Activated naive CD8-positive, alpha-beta T cell treated with anti-CD3 and anti-CD28 coated beads for 36 hours (primary cell): Measurements from ENCODE around the gene ANGPTL8. TPM values are rescaled to one million over a fixed set of nuclear protein-coding genes. Genes with fewer than 3 reads are reported as not detected.

Experiments
- DNase-seq: peaks from one replicate; pipeline ENCODE4 v3.0.0; 2021
- H3K27ac Mint-ChIP-seq: one replicate; pipeline ENCODE4 v1.8.0; 2022; ENCODE audit warnings: mild to moderate bottlenecking, moderate library complexity, mixed read lengths
- H3K27me3 Mint-ChIP-seq: one replicate; pipeline ENCODE4 v1.8.0; 2022; ENCODE audit warnings: mild to moderate bottlenecking, mixed read lengths
- H3K36me3 Mint-ChIP-seq: one replicate; pipeline ENCODE4 v1.8.0; 2021; ENCODE audit warnings: mild to moderate bottlenecking, mixed read lengths
- H3K4me1 Mint-ChIP-seq: one replicate; pipeline ENCODE4 v1.8.0; 2021; ENCODE audit warnings: mixed read lengths
- H3K4me3 Mint-ChIP-seq: one replicate; pipeline ENCODE4 v1.8.0; 2022; ENCODE audit warnings: mild to moderate bottlenecking, moderate library complexity, mixed read lengths
- H3K9me3 Mint-ChIP-seq: one replicate; pipeline ENCODE4 v1.8.0; 2022; ENCODE audit warnings: mixed read lengths
- total RNA-seq, 2 experiments: library from RNA; stranded (reverse); gene quantifications; one replicate each; pipeline ENCODE4 v1.2.3, GENCODE V29; 2021

Gene ANGPTL8
- total RNA-seq, 2 experiments from 2014 or later = not detected

DNA sequence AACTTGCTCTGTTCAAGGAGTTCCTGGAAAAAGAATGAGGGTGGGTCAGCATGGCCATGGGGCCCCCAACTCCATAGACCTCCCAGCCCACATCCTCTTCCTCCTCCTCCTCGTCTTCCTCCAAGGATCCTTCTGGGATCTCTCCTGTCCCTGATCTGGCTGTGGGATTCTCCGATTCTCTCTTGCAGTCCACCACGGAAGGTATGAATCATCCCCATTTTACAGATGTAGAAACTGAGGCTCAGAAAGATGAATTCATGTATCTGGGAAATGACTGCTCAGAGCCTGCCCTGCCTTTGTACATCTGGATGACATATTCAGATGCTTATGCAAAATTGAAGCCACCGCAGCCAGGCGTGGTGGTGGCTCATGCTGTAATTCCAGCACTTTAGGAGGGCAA, 39.9 kb upstream of the ANGPTL8 start:
- no peak overlapping the region for H3K4me3 Mint-ChIP-seq
- peaks cover 38% of the 10 kb centered on the region for H3K27me3 Mint-ChIP-seq
- no peaks in the 10 kb centered on the region for H3K36me3 Mint-ChIP-seq
- peaks cover 8% of the 10 kb centered on the region for H3K4me1 Mint-ChIP-seq
- H3K9me3 Mint-ChIP-seq = no peaks in the 10 kb centered on the region
- H3K27ac Mint-ChIP-seq = no peak overlapping the region
- no peak for DNase-seq

DNA sequence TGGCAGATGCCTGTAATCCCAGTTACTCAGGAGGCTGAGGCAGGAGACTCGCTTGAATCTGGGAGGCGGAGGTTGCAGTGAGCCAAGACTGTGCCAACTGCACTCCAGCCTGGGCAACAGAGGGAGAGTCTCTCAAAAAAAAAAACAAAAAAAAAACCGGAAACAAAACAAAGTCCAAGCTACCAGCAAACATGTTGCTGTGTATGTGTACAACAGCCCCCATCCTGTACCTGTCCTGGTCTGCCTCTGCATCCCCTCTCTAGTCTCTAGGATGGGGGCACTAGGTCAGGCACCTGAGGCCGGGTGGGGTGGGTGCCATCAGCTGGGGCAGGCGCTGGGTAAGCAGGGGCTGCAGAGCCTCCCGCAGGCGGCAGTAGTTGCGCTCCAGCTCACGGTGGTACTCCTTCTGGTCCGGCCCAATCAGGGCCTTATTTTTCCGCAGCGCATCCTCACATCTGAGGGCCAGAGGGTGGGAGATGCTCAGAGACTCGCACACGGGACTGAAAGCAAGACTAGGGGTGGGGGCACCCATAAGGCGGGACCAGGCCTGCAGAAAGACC, 39.3 kb upstream of the ANGPTL8 start:
- Mint-ChIP-seq H3K4me3 (no peak overlapping the region), H3K27ac (no peak overlapping the region), H3K4me1 (peaks cover 8% of the 10 kb centered on the region), H3K27me3 (peaks cover 43% of the 10 kb centered on the region), H3K9me3 (no peaks in the 10 kb centered on the region), H3K36me3 (no peaks in the 10 kb centered on the region)
- DNase-seq = no peak

DNA sequence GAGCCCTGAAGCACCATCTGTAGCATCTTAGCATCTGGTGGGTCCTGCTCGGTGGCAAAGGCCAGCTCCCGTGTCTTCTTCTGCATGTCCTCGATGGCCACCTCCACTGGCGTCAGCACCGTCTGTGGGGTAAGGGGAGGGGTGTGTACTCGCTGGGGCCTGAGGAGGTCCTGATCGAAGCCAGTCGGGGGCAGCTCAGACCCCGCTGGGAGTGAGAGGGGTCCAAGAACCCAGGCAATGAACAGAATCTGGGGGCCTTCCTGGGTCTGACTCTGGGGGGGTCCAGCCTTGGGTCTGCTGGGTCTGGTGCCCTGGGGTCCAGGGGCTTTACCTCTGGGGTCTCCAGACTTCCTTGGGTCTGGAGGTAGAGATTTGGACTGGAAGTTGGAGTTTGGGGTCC, 38.5 kb upstream of the ANGPTL8 start:
- Mint-ChIP-seq H3K36me3 (no peaks in the 10 kb centered on the region), H3K4me1 (peaks cover 5% of the 10 kb centered on the region), H3K4me3 (no peak overlapping the region), H3K27me3 (peaks cover 40% of the 10 kb centered on the region), H3K9me3 (no peaks in the 10 kb centered on the region), H3K27ac (no peak overlapping the region)
- no peak for DNase-seq

DNA sequence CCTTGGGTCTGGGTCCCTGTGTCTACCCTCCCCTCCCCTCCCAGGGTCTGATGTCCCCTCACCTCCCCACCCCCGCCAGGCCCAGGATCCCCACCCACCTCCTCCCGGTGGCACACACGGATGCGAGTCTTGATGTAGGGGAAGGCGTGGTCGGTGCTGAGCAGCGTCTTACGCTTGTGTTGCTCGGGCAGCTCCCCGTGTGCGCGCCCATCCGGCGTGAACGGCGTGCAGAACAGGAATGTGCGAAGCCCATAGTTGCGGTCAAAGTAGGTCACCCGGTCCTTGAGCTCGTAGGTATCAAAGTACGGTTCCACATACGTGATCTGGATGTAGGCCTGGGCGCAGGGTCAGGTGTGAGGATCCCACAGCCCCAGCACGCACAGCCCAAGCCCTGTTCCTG, 37.6 kb upstream of the ANGPTL8 start:
- H3K4me1 Mint-ChIP-seq = peaks cover 3% of the 10 kb centered on the region
- H3K4me3 Mint-ChIP-seq = no peak overlapping the region
- no peaks in the 10 kb centered on the region for H3K36me3 Mint-ChIP-seq
- H3K27ac Mint-ChIP-seq = no peak overlapping the region
- H3K9me3 Mint-ChIP-seq = no peaks in the 10 kb centered on the region
- H3K27me3 Mint-ChIP-seq = peaks cover 33% of the 10 kb centered on the region
- DNase-seq = no peak

DNA sequence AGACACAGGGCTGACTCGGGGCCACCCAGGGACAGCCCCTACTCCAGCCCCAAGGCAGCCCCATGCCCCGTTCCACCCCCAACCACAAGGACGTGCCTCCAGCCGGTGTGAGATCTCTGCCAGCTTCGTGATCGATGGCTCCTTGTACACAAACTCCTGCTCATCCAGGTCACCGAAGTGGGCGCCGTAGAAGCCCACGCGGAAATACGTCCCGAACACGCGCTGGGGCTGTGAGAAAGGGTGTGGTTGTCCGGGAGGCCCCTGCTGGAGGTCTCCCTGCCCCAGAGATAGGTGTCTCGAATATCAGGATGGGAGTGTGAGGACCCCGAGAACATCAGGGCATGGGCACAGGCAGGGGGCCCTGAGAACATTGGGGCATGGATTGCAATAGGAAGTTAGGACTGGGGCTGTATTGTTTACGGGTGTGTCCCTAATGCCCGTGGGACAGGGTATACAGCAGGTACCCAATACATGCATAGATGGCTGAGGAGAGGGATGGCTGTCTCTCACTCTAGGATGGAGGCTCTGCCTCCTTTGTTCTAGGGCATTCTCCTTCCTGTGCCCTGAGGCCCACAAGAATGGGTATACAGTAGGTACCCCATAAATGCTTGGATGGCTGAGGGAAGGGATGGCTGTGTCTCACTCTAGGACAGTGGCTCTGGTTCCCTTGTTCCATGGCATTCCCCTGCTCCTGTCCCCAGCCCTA, 36.8 kb upstream of the ANGPTL8 start:
- Mint-ChIP-seq H3K27ac (no peak overlapping the region), H3K36me3 (no peaks in the 10 kb centered on the region), H3K4me1 (peaks cover 3% of the 10 kb centered on the region), H3K4me3 (no peak overlapping the region), H3K27me3 (peaks cover 33% of the 10 kb centered on the region), H3K9me3 (no peaks in the 10 kb centered on the region)
- no peak for DNase-seq

DNA sequence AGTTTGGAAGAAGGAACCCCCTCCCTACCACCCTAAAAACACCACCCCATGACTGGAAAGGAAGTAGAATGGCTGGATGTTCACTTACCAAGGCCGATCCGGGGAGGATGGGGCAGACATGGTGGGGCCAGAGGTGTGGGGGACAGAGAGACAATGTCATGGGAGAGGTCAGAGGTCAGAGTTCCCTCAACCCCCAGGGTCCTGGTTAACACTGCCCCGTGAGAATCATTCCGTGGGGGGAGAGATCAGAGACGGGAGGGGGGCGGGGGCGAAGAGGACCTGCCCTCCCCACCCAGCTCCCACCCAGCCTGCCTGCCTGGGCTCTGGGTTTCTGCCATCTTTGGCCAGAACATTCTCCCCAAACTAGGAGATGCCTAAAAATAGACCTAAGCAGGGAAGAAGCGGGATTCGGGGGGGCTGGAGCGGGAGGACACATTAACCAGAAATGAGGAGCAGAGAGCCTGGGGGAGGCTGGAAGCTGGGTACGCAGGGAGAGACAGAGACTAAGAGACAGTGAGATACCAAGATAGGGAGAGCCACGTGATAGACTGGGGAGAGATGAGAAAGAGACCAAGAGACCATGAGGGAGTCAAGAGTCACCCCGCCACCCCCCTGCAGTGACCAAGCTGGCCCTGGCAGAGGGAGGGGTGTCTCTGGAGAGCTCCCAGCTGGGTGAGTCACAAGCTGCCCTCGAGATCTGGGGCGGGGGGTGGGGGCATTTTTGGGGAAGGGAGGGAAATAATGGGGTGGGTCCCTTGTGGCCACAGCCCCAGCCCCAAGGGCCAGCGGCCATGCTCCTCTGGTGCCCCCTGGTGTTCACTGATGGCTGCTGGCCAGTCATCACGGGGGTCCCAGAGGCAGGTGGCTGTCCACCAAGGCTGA, 36.0 kb upstream of the ANGPTL8 start:
- H3K27me3 Mint-ChIP-seq = peaks cover 33% of the 10 kb centered on the region
- H3K36me3 Mint-ChIP-seq = no peaks in the 10 kb centered on the region
- no peak overlapping the region for H3K27ac Mint-ChIP-seq
- peak; percentile 23 for DNase-seq
- no peaks in the 10 kb centered on the region for H3K9me3 Mint-ChIP-seq
- no peaks in the 10 kb centered on the region for H3K4me1 Mint-ChIP-seq
- no peak overlapping the region for H3K4me3 Mint-ChIP-seq

DNA sequence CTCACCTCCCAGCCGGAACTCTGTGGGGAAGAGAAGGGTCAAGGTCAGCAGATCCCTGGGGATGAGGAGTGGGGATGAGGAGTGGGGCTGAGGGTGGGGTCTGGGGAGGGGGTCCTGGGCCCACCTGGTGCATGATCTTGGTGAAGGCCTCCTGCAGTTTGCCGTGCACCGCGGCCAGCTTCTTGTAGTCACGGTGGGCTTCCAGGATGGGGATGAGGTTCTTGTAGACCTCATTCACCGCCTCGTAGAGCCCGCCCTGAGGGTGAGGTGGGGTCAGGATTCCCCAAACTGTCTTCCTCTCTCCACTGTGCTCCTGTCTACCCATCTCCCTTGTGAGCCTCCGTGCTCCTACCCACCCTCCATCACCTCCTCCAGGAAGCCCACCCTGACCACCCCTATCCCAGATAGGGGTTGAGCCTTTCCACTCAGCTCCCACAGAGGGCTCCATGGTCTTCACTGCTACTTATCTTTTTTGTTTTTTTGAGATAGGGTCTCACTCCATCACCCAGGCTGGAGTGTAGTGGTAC, 35.3 kb upstream of the ANGPTL8 start:
- DNase-seq = no peak
- Mint-ChIP-seq H3K4me3 (no peak overlapping the region), H3K4me1 (no peaks in the 10 kb centered on the region), H3K9me3 (no peaks in the 10 kb centered on the region), H3K36me3 (peaks cover 1% of the 10 kb centered on the region), H3K27me3 (peaks cover 29% of the 10 kb centered on the region), H3K27ac (no peak overlapping the region)

DNA sequence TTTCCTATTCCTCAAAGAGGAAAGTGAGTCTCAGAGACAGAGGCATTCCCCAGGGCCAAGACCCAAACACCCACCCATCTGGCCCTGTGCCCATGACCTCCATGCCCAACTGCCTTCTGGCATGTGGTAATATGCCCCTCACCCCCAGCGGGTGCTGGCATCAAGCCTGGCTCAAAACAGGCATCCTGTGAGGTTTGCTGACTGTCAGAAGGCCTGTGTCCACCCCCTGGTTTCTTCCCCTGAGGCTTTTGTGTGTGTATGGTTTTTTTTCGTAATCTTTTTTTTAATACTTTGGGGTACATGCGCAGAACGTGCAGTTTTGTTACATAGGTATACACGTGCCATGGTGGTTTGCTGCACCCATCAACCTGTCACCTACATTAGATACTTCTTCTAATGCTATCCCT, 34.5 kb upstream of the ANGPTL8 start:
- no peak overlapping the region for H3K4me3 Mint-ChIP-seq
- peaks cover 3% of the 10 kb centered on the region for H3K36me3 Mint-ChIP-seq
- H3K27me3 Mint-ChIP-seq = peaks cover 25% of the 10 kb centered on the region
- no peak for DNase-seq
- H3K9me3 Mint-ChIP-seq = no peaks in the 10 kb centered on the region
- no peak overlapping the region for H3K27ac Mint-ChIP-seq
- H3K4me1 Mint-ChIP-seq = no peaks in the 10 kb centered on the region

DNA sequence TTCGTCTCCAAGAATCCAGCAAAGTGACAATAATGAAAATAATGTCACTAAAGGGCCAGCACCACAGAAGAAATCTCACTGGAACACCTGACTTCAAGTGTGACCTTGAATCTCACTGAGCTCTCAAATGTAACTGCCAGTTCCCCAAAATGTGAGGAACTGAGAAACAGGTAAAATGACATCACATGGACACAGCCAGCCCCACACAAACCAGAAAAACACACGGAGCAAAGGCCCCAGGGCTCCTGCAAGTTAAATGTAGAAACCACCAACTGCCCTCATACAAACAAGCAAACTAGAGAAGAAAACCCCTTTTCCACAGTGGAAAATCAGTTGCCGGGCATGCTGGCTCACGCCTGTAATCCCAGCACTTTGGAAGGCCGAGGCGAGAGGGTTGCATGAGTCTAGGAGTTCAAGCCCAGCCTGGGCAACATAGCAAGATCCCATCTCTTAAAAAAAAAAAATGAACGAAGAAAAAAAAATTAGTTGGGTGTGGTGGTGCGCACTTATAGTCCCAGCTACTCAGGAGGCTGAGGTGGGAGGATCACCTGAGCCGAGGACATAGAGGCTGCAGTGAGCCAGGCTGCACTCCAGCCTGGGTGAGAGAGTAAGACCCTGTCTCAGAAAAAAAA, 33.4 kb upstream of the ANGPTL8 start:
- Mint-ChIP-seq H3K9me3 (no peaks in the 10 kb centered on the region), H3K27ac (no peak overlapping the region), H3K27me3 (peaks cover 25% of the 10 kb centered on the region), H3K4me1 (no peaks in the 10 kb centered on the region), H3K36me3 (peaks cover 6% of the 10 kb centered on the region), H3K4me3 (no peak overlapping the region)
- no peak for DNase-seq

DNA sequence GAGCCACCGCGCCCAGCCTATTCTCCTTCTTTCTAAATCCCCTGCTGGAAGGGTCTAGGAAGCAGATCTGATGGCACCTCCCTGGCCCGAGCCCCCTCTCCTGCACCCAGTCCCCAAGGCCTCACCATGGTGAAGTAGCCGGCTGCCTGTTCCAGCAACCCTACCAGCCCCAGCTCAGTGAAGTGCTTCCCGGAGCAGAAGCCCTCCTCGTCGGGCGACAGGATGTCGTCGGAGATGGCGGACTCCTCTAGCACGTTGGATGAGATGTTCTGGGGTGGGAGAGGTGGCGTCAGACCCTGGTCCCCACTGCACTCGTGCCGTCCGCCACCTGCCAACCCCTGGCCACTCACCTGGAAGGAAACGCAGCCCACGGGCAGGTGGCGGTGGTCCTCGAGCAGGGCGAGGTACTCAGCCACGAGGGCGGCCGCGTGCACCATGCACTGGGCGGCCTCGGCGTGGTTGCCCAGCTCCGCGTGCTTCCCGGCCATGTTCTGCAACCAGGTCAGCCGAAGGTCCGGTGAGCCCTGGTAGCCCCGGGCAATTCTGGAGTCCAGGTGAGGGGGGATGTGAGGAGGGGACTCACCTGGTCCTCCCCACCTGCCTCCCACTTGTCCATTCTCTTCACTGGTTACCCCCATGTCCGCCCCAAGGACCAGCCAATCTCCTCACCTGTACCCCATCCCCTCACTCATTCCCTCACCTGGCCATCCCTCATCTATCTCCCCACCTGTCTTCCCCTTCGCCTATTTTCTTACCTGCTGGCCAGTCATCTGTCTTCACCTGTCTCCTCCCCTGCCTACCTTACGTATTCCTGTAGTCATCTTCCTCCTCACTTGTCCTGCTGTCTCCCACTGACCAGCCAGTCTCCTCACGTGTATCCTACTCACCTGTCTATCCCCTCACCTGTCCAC, 30.6 kb upstream of the ANGPTL8 start:
- no peak overlapping the region for H3K27ac Mint-ChIP-seq
- H3K9me3 Mint-ChIP-seq = no peaks in the 10 kb centered on the region
- peaks cover 16% of the 10 kb centered on the region for H3K27me3 Mint-ChIP-seq
- no peaks in the 10 kb centered on the region for H3K4me1 Mint-ChIP-seq
- no peak for DNase-seq
- H3K4me3 Mint-ChIP-seq = no peak overlapping the region
- H3K36me3 Mint-ChIP-seq = peaks cover 6% of the 10 kb centered on the region

DNA sequence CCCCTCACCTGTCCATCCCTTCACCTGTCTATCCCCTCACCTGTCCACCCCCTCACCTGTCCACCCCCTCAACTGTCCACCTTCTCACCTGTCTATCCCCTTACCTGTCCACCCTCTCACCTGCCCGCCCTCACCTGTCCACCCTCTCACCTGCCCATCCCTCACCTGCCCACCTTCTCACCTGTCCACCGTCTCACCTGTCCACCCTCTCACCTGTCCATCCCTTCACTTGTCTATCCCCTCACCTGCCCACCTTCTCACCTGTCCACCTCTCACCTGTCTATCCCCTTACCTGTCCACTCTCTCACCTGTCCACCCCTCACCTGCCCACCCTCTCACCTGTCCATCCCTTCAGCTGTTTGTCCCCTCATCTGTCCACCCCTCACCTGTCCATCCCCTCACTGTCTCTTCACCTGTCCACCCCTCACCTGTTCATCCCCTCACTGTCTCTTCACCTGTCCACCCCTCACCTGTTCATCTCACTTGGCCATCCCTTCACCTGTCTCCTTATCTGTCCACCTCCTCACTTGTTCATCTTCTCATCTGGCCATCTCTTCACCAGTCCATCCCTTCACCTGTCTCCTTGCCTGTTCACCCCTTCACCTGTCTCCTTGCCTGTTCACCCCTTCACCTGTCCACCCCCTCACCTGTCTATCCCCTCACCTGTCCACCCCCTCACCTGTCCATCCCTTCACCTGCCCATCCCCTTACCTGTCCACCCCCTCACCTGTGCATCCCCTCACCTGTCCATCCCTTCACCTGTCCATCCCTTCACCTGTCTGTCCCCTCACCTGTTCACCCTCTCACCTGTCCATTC, 29.4 kb upstream of the ANGPTL8 start:
- Mint-ChIP-seq H3K27ac (no peak overlapping the region), H3K9me3 (no peaks in the 10 kb centered on the region), H3K4me1 (no peaks in the 10 kb centered on the region), H3K4me3 (no peak overlapping the region), H3K27me3 (peaks cover 5% of the 10 kb centered on the region), H3K36me3 (peaks cover 6% of the 10 kb centered on the region)
- no peak for DNase-seq

DNA sequence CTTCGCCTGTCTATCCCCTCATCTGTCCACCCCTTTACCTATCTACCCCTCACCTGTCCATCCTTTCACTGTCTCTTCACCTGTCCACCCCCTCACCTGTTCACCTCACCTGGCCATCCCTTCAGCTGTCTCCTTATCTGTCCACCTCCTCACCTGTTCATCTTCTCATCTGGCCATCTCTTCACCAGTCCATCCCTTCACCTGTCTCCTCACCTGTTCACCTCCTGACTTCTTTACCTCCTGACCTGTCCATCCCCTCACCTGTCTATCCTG, 28.8 kb upstream of the ANGPTL8 start:
- Mint-ChIP-seq H3K27ac (no peak overlapping the region), H3K9me3 (no peaks in the 10 kb centered on the region), H3K36me3 (peaks cover 6% of the 10 kb centered on the region), H3K27me3 (peaks cover 9% of the 10 kb centered on the region), H3K4me1 (no peaks in the 10 kb centered on the region), H3K4me3 (no peak overlapping the region)
- no peak for DNase-seq

DNA sequence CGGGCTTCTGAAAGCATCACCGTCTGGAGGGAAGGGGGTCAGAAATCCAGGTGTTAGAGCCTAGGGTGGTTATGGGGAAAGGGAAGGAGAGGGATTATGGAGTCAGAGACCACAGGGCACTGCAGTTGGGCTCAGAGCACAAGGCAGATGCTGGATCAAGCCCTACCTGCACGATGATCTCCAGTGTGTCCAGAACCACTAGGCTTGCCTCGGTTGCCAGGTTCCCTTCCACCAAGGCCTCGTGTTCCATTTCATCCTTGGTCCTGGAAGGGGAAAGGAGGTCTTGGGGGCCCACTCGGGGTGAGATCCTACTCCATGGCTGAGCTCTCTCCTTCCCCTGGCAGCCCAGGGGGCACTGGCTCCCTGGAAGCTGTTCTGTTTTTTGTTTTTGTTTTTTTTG, 25.0 kb upstream of the ANGPTL8 start:
- Mint-ChIP-seq H3K27me3 (peaks cover 7% of the 10 kb centered on the region), H3K4me3 (no peak overlapping the region), H3K4me1 (no peaks in the 10 kb centered on the region), H3K9me3 (no peaks in the 10 kb centered on the region), H3K27ac (no peak overlapping the region), H3K36me3 (peaks cover 2% of the 10 kb centered on the region)
- no peak for DNase-seq
